Lung (tissue), 12 donors: ENCODE data around the gene MCOLN3. TPM values are rescaled to one million over a fixed set of nuclear protein-coding genes. Genes with fewer than 3 reads are reported as not detected.

Experiments used
- ATAC-seq: fragments of 200-7000 bp; cut with Tn5 transposase; one replicate; pipeline ENCODE4 v1.9.1; 2020; ENCODE audit warnings: moderate number of reproducible peaks; ENCODE audit not compliant: insufficient read depth, low FRiP score
- DNase-seq, 3 donors: peaks; one replicate each; pipeline ENCODE4 v3.0.0-alpha.2; 2013 to 2017
- H3K27ac ChIP-seq, 2 donors: one replicate each; pipeline ENCODE4 v1.5.1; 2013; ENCODE audit warnings: mild to moderate bottlenecking in 2 of 2, moderate library complexity in 2 of 2, control low read depth in 1 of 2, inconsistent platforms in 1 of 2, low read depth in 1 of 2, low read length in 1 of 2
- H3K27me3 ChIP-seq, 3 donors: one replicate each; pipeline ENCODE4 v1.5.1; 2013; ENCODE audit warnings: low read length in 2 of 3; ENCODE audit not compliant: control insufficient read depth in 3 of 3, insufficient read depth in 3 of 3
- H3K36me3 ChIP-seq, 4 donors: one replicate each; pipeline ENCODE4 v1.5.1; 2013; ENCODE audit warnings: low read length in 4 of 4, mild to moderate bottlenecking in 1 of 4, moderate library complexity in 1 of 4; ENCODE audit not compliant: control insufficient read depth in 4 of 4, insufficient read depth in 4 of 4
- H3K4me1 ChIP-seq, 5 donors: one replicate each; pipeline ENCODE4 v1.5.1; 2013; ENCODE audit warnings: low read length in 5 of 5, mild to moderate bottlenecking in 2 of 5, moderate library complexity in 1 of 5; ENCODE audit not compliant: control insufficient read depth in 5 of 5, insufficient read depth in 5 of 5
- H3K4me3 ChIP-seq: one replicate; pipeline ENCODE4 v1.5.1; 2013; ENCODE audit warnings: mild to moderate bottlenecking, control low read depth, moderate library complexity
- H3K9ac ChIP-seq, 2 donors: one replicate each; pipeline ENCODE4 v1.5.1; 2013; ENCODE audit warnings: low read length in 2 of 2, control low read depth in 1 of 2; ENCODE audit not compliant: insufficient read depth in 1 of 2
- H3K9me3 ChIP-seq, 4 donors: one replicate each; pipeline ENCODE4 v1.5.1; 2013; ENCODE audit warnings: low read length in 3 of 4, mild to moderate bottlenecking in 1 of 4, moderate library complexity in 1 of 4; ENCODE audit not compliant: control insufficient read depth in 4 of 4, insufficient read depth in 3 of 4
- CTCF ChIP-seq: IDR thresholded peaks from 2 replicates; pipeline ENCODE4 v1.5.1; 2012; ENCODE audit warnings: mild to moderate bottlenecking; ENCODE audit errors: control extremely low read depth, extremely low read depth
- WGBS, 2 donors: extraction: QIAGEN DNeasy Blood & Tissue Kit; methylation state at CpG; one replicate each; pipeline ENCODE4 v1.1.7; 2013; 5-methylcytosine and 5-hydroxymethylcytosine counted together
- polyA plus RNA-seq, 2 donors: library from polyadenylated mRNA; stranded (reverse); fragments of 200-250 nt; gene quantifications; one replicate each; pipeline ENCODE4 v1.2.1, GENCODE V29; 2013
- total RNA-seq, 2 donors: library from RNA; depleted of rRNA in 1 of 2; stranded (reverse); fragments of >200 nt in 1 of 2; gene quantifications; one replicate each; pipeline ENCODE4 v1.2.1, GENCODE V29; 2014 to 2021
- donor health status: control.
- donor health status: control.
- donor health status: Bipolar disorder and iron deficiency.
- donor health status: healthy.
- donor health status: DM: yes; HTN: yes; CAD: no.

Gene MCOLN3
- total and polyA plus RNA-seq, 4 donors: 0.68 to 4.5 (median 2.5) TPM

GRCh38 chr1:85074365-85074964 is 26.2 kb upstream of the MCOLN3 start:
- H3K4me1 ChIP-seq: peaks cover 0 to 2% (median 0%) of the 10 kb centered on the region in 5 donors
- H3K36me3 ChIP-seq: no peaks in the 10 kb centered on the region
- H3K4me3 ChIP-seq: no peak overlapping the region
- H3K27me3 ChIP-seq: no peaks in the 10 kb centered on the region
- no peak for DNase-seq
- ATAC-seq: no peak
- WGBS, 2 donors: 92 to 94% methylated on average over 3 of the region's 3 CpGs
- peaks cover 0 to 3% (median 0%) of the 10 kb centered on the region in 4 donors for H3K9me3 ChIP-seq
- no peak overlapping the region for H3K27ac ChIP-seq
- H3K9ac ChIP-seq: no peak overlapping the region
- TF ChIP-seq CTCF: no peak

GRCh38 chr1:85070972-85071492 is 22.7 kb upstream of the MCOLN3 start:
- no peak for DNase-seq
- WGBS, 2 donors: 96% methylated on average over 3 of the region's 3 CpGs
- peaks cover 0 to 3% (median 0%) of the 10 kb centered on the region in 4 donors for H3K9me3 ChIP-seq
- TF ChIP-seq CTCF: no peak
- H3K4me3 ChIP-seq: no peak overlapping the region
- no peak overlapping the region for H3K9ac ChIP-seq
- no peak overlapping the region for H3K27ac ChIP-seq
- H3K36me3 ChIP-seq: no peaks in the 10 kb centered on the region
- H3K4me1 ChIP-seq: no peaks in the 10 kb centered on the region
- ATAC-seq: no peak
- H3K27me3 ChIP-seq: no peaks in the 10 kb centered on the region

- no peak for ATAC-seq
- WGBS, 2 donors: 87 to 98% methylated on average over 2 of the region's 2 CpGs
- TF ChIP-seq CTCF: no peak
- Histone ChIP-seq H3K4me3 (no peak overlapping the region), H3K27ac (no peak overlapping the region), H3K9ac (no peak overlapping the region), H3K27me3 (no peaks in the 10 kb centered on the region), H3K36me3 (no peaks in the 10 kb centered on the region), H3K9me3 (no peaks in the 10 kb centered on the region), H3K4me1 (no peaks in the 10 kb centered on the region)
- DNase-seq: no peak
Measured at GRCh38 chr1:85068846-85069245, 20.5 kb upstream of the MCOLN3 start.

- H3K4me3 ChIP-seq: no peak overlapping the region
- WGBS, 2 donors: 89 to 94% methylated on average over 1 of the region's 1 CpG
Measured at GRCh38 chr1:85065550-85065949, 17.2 kb upstream of the MCOLN3 start.

More at GRCh38 chr1:85065550-85065949, 17.2 kb upstream of the MCOLN3 start:
- DNase-seq: no peak
- no peaks in the 10 kb centered on the region for H3K9me3 ChIP-seq
- H3K36me3 ChIP-seq: no peaks in the 10 kb centered on the region
- no peak overlapping the region for H3K9ac ChIP-seq
- no peak overlapping the region for H3K27ac ChIP-seq
- H3K4me1 ChIP-seq: peaks cover 0 to 6% (median 0%) of the 10 kb centered on the region in 5 donors
- no peaks in the 10 kb centered on the region for H3K27me3 ChIP-seq
- no peak for TF ChIP-seq CTCF
- no peak for ATAC-seq
